A673 (cell line): ENCODE results near the gene PLCE1. TPM values are rescaled to one million over a fixed set of nuclear protein-coding genes. Genes with fewer than 3 reads are reported as not detected.

Experiments used
- BruUV-seq: library from RNA; stranded (reverse); fragments of 400-500 nt; replicated peaks from 2 replicates; lab custom pipeline; 2021; lab: Mats Ljungman, UMichigan
- CTCF ChIA-PET: fragments of 300-600 bp; sonication (Branson Sonifier 250); formaldehyde crosslinking; loops from one replicate; lab custom pipeline; 2022; ENCODE audit warnings: antibody characterized with exemption; lab: Charles Lee
- POLR2A ChIA-PET: fragments of 300-600 bp; sonication (Branson Sonifier 250); formaldehyde crosslinking; loops from one replicate; lab custom pipeline; 2022; ENCODE audit warnings: antibody characterized with exemption; ENCODE audit not compliant: low non-redundant PET; lab: Charles Lee
- DNase-seq: peaks from one replicate; pipeline ENCODE4 v3.0.0-alpha.2; 2015; ENCODE audit warnings: low spot score
- H3K27ac ChIP-seq: fragments of 200-600 bp; sonication (generic); 2 replicates; pipeline ENCODE4 v1.5.1; 2016; ENCODE audit warnings: mixed run types, low read depth, mild to moderate bottlenecking, mixed read lengths, antibody characterized with exemption, low read length; ENCODE audit not compliant: poor library complexity, severe bottlenecking
- H3K27me3 ChIP-seq: fragments of 200-600 bp; sonication (generic); replicated peaks from 2 replicates; pipeline ENCODE4 v1.6.1; 2017; ENCODE audit warnings: mixed run types, low read depth, mild to moderate bottlenecking, mixed read lengths, antibody characterized with exemption, low read length; ENCODE audit not compliant: insufficient read depth, poor library complexity
- H3K36me3 ChIP-seq: fragments of 200-600 bp; sonication (generic); 2 replicates; pipeline ENCODE4 v1.6.1; 2016; ENCODE audit warnings: mixed run types, mild to moderate bottlenecking, mixed read lengths, antibody characterized with exemption, low read length; ENCODE audit not compliant: insufficient read depth, poor library complexity, severe bottlenecking
- H3K4me1 ChIP-seq: fragments of 200-600 bp; sonication (generic); 2 replicates; pipeline ENCODE4 v1.6.1; 2017; ENCODE audit warnings: mixed run types, mild to moderate bottlenecking, mixed read lengths, antibody characterized with exemption, low read length; ENCODE audit not compliant: insufficient read depth, poor library complexity, severe bottlenecking
- H3K4me3 ChIP-seq: fragments of 200-600 bp; sonication (generic); 2 replicates; pipeline ENCODE4 v1.5.1; 2016; ENCODE audit warnings: low read depth, mixed run types, mild to moderate bottlenecking, mixed read lengths, low read length; ENCODE audit not compliant: poor library complexity, severe bottlenecking
- H3K9me3 ChIP-seq: fragments of 200-600 bp; sonication (generic); 2 replicates; pipeline ENCODE4 v1.6.1; 2016; ENCODE audit warnings: mixed run types, low read depth, mild to moderate bottlenecking, mixed read lengths, antibody characterized with exemption, low read length; ENCODE audit not compliant: poor library complexity, severe bottlenecking
- EZH2 ChIP-seq: fragments of 200-600 bp; sonication (generic); IDR thresholded peaks from 2 replicates; pipeline ENCODE4 v1.6.1; 2017; ENCODE audit warnings: borderline replicate concordance, low read depth, mild to moderate bottlenecking, mixed read lengths, antibody characterized with exemption, low read length; ENCODE audit not compliant: poor library complexity, severe bottlenecking
- intact Hi-C: fragments of 100-400 bp; cut with micrococcal nuclease; formaldehyde crosslinking; loops from one replicate; pipeline ENCODE4 v1.10.0; 2022; ENCODE audit not compliant: unreplicated experiment
- total RNA-seq: library from RNA; stranded (reverse); gene quantifications from 2 replicates; pipeline ENCODE4 v1.2.3, GENCODE V29; 2021
- TF ChIP-seq, protein P1 (sequence below): fragments of 300-800, 200-600 bp; sonication (generic); conservative IDR thresholded peaks from 2 replicates; pipeline ENCODE4 v1.5.1; 2017; ENCODE audit warnings: low read depth, mild to moderate bottlenecking, antibody characterized with exemption, low read length, moderate library complexity, mixed read lengths

PLCE1 gene
- total RNA-seq, 1 experiment from 2014 or later = 0.26 TPM

DNA sequence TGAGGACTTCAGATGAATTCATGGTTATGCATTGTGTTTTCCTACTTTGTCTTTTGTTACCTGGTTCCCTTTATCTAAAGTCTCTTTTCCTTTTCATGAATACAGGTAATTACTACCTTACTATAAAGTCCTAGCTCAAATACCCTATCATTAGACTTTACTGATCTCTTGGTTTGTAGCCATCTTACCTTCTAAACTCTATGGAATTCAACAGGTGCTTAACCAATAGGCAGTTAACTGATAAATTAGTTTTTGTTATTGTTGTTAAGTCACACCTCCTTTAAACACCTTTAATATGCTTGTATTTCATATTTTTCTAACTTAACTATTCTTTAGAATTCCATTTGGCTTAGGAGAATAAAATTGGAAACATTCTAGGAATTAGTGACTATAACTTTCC lies 30.7 kb downstream of the PLCE1 start:
- DNase-seq = no peak
- TF ChIP-seq, protein P1, sequence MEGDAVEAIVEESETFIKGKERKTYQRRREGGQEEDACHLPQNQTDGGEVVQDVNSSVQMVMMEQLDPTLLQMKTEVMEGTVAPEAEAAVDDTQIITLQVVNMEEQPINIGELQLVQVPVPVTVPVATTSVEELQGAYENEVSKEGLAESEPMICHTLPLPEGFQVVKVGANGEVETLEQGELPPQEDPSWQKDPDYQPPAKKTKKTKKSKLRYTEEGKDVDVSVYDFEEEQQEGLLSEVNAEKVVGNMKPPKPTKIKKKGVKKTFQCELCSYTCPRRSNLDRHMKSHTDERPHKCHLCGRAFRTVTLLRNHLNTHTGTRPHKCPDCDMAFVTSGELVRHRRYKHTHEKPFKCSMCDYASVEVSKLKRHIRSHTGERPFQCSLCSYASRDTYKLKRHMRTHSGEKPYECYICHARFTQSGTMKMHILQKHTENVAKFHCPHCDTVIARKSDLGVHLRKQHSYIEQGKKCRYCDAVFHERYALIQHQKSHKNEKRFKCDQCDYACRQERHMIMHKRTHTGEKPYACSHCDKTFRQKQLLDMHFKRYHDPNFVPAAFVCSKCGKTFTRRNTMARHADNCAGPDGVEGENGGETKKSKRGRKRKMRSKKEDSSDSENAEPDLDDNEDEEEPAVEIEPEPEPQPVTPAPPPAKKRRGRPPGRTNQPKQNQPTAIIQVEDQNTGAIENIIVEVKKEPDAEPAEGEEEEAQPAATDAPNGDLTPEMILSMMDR = no peak
- TF ChIP-seq EZH2 = no peak
- intact Hi-C loops = no loop called here
- H3K36me3 ChIP-seq = no peaks in the 10 kb centered on the region
- no peak overlapping the region for H3K4me3 ChIP-seq
- CTCF ChIA-PET = no interaction called here
- no TSS peak for BruUV-seq
- no peak overlapping the region for H3K27ac ChIP-seq
- H3K27me3 ChIP-seq = no peaks in the 10 kb centered on the region
- peaks cover 3% of the 10 kb centered on the region for H3K9me3 ChIP-seq
- no peaks in the 10 kb centered on the region for H3K4me1 ChIP-seq
- POLR2A ChIA-PET = no interaction called here

DNA sequence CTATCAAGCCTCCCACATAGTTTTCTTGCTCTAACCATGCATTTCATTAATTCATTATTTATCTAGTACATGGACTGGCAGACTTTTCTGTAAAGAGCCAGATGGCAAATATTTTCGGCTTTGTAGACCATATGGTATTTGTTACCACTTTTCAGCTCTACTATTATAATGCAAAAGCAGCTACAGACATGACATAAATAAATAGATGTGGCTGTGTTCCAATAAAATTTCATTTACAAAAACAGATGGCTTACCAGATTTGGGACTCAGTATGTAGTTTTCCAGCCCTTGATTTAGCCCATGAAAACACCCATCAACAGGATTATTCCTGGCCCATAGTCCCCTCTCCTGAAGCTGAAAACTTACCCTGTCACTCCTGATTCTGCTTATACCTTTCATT lies 32.1 kb downstream of the PLCE1 start:
- BruUV-seq = no TSS peak
- TF ChIP-seq, protein P1 = no peak
- no peak for TF ChIP-seq EZH2
- POLR2A ChIA-PET = no interaction called here
- Histone ChIP-seq H3K9me3 (peaks cover 15% of the 10 kb centered on the region), H3K36me3 (no peaks in the 10 kb centered on the region), H3K27ac (no peak overlapping the region), H3K4me3 (no peak overlapping the region), H3K4me1 (no peaks in the 10 kb centered on the region), H3K27me3 (no peaks in the 10 kb centered on the region)
- CTCF ChIA-PET = no interaction called here
- intact Hi-C loops = no loop called here
- DNase-seq = no peak

DNA sequence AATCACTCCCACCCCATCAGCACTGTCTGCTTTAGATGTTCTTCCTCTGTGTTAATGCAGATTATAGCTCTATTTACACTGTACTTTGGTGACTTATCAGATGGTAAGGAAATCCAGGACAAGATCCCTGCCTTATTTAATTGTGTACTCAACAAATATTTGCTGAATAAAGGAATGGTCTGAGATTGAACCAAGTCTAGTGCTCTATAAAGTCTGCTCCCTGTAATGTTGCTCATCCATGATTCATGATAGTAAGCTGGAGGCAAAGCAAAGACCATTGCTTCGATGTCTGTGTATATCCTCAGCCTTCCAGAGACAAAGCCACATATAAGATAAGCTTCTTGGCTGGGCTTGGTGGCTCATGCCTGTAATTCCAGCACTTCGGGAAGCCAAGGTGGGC lies 33.5 kb downstream of the PLCE1 start:
- no peak for DNase-seq
- CTCF ChIA-PET = no interaction called here
- Histone ChIP-seq H3K27ac (no peak overlapping the region), H3K27me3 (no peaks in the 10 kb centered on the region), H3K4me3 (no peak overlapping the region), H3K36me3 (no peaks in the 10 kb centered on the region), H3K4me1 (no peaks in the 10 kb centered on the region), H3K9me3 (peaks cover 15% of the 10 kb centered on the region)
- intact Hi-C loops = no loop called here
- POLR2A ChIA-PET = no interaction called here
- no TSS peak for BruUV-seq
- TF ChIP-seq, protein P1 = no peak
- no peak for TF ChIP-seq EZH2
